NOMO-1 treated with dmso at 0.1 percent for 144 hours (cell line): ENCODE results near the gene TSEN54.
"Not testable (repeated sequence)": the region's sequence is repeated elsewhere in the genome, so short reads cannot be mapped to it uniquely, and the experiment has no call there.

ENCODE experiments used
- DNase-seq: peaks from one replicate; lab custom pipeline; 2025; ENCODE audit not compliant: unreplicated experiment; lab: John Stamatoyannopoulos, UW

The TSEN54 gene

DNA sequence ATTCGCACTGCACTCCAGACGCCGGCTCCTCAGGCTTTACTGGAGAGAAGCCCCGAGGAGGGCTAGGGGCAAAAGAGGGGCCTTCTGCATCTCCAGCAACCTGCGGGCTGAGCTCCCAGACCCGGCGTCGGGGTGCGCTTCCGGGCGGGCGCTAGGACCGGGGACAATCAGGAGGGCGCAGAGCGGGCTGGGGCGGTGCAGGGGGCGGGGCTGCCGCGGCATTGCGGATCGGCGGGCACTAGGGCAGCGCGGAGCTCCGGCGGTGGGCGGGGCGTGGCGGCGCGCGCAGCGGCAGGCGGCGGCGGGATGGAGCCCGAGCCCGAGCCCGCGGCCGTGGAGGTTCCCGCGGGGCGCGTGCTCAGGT is at the start of gene TSEN54:
Gene TSEN54, plus strand, starts transcription at position 274 of the 364 bp plus-strand sequence. Its CDS starts 33 bp downstream, at position 307.
- DNase-seq, result peak; percentile 84

DNA sequence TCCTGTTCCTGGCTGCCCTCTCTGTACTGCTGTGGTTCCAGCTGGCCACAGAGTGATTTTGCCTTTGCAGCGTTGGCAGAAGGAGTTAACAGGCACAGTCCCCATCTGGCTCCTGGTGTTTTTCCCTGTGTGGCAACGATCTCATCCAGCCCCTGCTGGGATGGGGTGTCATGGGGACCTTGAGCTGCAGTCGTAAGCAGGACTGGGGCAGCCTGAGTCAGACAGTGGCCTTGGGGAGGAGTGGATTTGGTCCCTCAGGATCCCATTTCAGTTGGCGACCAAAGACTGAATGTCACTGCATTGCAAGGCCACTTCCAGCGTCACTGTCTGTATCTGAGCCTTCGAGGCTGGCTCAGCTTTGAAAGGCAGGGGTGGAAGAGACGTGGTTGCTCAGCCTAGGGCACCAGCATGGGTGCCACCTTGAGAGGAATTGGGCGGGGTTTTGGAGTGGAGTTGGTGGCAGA is 48.0 kb upstream of the TSEN54 start:
- no peak for DNase-seq

DNA sequence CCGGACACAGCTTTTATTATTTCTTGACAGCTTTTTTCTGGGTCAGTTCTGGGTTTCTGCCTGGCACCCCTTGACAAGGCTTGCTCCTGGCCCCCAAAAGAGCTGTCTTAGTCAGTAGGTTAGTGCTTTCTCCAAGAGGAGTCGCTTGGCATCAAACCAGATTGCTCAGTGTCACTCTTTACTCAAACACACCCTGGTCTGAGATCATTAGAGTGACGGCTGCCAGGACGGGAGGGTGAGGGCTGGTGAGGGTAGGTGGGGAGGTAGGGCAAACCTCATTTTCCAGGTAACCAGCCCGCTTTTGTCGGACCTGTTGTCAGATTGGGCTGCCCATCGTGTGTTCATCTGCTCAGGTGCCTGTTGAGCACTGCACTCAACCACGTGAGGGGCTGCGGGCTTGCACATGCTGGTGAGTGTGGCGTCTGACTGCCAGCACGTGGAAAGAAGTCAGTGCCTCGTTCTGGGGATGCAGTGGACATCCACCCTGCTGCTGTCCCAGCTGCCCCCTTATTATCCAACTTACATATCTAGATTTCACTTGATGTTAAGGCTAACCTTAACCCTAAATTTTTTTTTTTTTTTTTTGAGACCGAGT is 47.5 kb upstream of the TSEN54 start:
- no peak for DNase-seq

DNA sequence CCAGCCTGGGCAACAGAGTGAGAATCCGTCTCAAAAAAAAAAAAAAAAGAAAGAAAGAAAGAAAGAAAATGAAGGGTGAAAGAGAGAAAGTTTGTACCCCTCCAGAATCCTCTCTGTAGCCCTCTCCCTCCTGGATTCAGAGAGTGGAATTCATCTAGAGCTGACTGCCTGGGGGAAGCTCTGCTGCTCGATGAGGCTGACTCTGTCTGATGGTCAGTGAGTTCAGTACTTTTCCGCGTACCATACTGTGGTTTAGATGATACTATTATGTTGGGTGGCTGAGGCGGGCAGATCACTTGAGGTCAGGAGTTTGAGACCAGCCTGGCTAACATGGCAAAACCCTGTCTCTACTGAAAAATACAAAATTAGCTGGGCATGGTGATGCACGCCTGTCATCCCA is 45.1 kb upstream of the TSEN54 start:
- DNase-seq, result no peak

DNA sequence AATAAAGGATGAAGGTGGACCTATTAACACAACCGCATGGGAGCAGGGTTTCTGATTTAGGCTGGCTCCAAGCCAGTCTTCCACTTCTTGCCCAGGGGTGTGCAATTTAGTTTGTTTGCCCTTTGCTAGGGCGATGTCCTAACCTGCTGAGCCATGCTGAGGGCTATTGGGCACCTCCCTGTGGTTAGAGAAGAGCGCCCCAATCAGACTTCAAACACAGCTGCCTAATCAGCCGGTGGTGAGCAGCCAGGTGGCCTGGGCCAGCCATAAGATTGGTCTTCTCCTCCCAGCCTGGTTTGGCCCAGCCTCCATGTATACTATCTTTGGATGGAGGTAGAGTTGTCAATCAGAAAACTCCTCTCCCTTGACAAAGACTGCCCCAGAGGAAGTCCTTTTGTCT is 44.2 kb upstream of the TSEN54 start:
- no peak for DNase-seq

DNA sequence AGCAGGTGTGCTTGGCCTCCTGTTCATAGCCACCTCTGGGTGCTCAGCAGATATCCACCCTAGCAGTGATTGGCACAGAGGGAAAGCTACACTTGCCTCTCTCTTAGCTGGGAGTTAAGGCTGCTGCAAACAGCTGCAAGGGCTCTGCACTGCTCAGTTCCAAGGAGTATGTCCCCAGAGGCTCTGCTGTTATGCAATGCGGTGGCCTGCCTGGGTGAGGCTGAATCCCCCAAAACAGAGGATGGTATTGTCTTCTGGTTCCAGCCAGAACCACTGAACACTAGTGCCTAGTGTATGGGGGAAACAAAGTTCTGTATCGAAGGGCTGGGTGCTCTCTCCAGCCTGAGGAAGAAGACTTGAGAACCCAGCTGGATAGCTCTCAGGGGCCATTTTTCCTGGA is 43.1 kb upstream of the TSEN54 start:
- DNase-seq, result no peak

DNA sequence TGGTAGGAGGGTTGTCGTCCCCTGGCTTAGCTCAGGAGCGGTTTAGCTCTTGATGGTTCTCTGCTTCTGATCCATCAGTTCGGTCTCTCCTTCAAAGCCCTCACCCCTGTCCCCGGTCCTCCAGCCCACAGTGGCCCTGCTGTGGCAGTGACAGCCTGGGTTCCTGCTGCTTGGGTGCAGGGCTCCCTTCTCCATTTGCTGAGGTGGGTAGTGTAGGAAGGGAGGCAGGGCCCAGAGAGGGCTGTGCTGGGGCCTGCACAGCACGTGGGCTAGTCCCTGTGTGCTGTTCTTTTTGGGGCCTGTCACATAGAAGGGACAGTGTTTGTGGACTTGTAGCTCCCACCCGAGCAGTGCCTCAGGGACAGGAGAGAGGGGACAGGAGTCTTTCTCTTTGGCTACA is 41.6 kb upstream of the TSEN54 start:
- no peak for DNase-seq

DNA sequence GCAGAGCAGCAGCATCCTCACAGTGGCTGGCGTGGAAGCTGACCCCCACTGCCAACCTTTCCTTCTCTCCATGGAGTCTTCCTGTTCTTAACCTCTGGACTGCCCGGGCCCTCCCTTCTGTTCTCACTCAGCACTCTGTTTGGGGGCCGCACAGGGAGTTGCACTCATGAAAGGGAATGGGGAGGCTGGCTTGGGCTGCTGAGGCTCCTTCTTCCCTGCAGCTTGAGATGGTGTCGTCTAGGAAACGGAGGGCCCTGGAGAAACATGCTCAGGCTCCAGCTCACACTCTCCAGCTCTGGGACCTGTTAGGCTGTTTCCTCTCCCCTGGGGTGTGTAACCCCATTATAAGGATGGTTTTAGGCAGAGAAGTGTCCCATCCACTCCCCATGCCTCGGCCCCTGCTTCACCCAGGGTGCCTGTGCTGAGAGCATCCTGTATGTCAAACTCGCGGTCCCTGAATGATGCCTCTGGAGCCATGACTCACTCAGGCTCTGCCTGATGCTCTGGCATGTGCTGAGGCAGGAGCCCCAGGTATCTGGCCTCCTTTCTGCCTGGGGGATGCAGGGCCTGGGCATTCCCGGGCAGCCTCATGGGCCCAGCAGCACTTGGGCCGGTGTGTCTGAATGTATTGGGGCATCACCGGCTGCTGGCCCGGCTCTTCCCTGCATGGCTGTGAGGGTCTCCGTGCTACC is 41.0 kb upstream of the TSEN54 start:
- DNase-seq, result no peak

DNA sequence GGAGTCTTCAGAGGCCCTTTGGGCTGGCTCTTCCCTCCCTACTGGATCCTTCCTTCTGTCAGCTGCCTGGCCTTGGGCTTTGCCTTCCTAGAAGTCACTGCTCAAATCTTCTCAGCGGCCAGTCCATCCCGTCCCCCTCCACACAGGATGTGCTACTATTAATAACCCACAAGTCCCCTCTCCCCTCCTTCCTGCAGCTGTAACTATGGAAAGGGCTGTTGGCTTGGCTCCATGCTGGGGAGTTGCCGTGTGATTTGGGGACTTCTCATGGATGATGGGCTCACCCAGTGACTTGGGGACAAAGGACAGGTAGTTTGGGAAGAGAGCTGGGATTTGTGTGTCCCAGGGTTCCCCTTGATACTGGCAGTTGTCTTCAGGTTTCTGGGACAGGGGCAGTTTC is 40.5 kb upstream of the TSEN54 start:
- DNase-seq, result no peak

DNA sequence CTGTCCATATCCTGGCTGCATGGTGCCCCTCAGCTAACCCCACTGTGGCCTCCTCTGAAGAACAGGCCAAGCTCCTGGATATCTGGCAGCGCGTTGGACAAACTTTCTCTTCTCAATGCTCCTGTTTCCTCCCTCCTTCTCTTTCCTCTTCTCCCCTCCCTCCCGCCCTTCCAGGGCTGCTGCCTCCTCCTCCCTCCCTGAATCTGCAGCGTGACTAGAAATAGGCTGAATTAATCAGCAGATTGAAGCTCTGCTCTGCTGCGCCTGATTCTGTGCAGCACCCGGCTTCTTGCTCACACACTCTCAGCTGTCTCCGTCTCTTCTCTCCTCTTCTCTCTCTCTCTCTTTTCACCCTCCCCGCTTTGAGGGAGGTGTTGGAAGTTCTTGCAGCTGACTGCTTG is 40.1 kb upstream of the TSEN54 start:
- no peak for DNase-seq

DNA sequence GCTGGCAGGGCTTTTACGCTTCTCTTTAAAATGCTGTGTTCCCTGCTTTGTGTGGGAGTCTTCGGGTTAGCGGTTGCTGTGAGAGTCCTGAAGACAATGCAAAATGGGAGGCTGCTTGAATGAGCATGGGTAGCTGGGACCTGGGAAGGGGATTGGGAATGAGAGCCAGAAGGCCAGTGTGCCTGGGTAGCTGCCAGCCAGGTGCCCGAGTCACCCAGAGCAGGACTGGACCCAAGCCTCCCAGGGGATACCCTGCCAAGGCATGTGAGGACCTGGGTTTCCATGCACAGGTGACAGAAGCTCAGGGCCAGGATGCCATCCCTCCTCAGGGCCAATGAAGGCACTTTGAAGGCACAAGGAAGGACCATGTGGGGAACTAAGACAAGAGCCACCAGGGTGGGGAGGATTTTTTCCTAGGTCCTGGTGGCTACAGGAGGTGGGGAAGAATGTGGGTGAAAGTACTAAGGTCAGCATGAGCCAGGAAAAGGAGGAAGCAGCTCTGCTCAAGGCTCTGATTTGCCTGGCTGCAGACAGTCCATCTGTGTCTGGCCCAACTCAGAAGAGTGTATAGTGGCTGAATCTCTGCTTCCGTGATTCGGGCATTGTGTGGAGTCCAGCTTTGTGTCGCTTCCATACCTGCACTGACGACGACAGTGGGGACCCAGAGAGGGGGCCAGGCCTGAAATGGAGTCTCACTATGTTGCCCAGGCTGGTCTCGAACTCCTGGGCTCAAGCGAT is 39.4 kb upstream of the TSEN54 start:
- DNase-seq, result no peak

DNA sequence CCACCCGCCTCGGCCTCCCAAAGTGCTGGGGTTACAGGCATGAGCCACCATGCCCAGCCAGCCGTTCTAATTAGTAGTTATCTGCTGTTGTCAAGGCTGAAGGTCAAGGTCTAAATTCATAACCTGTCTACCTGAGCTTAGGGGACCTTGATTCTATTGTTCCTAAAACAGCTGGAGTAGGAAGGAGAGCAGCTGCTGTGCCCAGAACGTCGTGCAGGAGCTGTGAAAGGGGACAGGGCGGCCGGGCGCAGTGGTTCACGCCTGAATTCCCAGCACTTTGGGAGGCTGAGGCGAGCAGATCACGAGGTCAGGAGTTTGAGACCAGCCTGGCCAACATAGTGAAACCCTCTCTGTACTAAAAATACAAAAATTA is 38.9 kb upstream of the TSEN54 start:
- not testable (repeated sequence) for DNase-seq

DNA sequence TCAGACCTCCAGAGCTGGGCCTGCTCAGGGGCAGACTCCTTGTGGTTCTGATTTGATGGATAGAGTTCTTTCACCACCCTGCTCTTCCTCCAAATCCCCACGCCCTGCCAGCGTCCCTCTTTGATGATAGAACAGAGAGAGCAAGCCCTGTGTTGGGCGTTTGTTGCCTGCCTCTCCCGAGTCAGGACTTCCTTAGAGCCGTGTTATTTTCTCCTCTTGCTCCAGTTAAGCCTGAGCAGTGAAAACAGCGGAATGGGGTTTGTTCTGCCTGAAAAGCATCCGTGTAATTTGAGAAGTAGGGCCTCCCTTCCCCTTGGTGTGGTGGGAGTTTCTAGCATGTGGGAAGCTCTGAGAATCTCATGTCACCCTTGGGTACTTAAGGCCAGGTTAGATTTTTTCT is 37.8 kb upstream of the TSEN54 start:
- no peak for DNase-seq

DNA sequence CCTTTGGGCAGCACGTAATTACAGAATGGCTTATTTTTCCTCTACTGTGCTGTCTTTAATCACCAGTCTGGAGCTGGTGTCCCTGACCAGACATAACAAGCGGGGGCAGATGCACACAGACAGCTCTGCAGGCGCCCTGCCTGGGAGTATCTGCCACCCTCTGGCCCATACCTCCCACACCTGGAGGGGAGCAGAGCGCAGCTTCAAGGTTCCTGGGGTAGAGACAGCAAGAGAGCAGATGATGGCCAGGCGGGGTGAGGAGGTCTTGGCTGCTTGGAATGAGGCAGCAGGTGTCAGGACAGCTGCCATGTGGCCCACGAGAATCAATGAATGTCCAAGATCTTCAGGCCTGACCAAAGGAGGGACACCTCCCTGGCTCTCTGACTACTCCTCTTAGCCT is 36.0 kb upstream of the TSEN54 start:
- no peak for DNase-seq

DNA sequence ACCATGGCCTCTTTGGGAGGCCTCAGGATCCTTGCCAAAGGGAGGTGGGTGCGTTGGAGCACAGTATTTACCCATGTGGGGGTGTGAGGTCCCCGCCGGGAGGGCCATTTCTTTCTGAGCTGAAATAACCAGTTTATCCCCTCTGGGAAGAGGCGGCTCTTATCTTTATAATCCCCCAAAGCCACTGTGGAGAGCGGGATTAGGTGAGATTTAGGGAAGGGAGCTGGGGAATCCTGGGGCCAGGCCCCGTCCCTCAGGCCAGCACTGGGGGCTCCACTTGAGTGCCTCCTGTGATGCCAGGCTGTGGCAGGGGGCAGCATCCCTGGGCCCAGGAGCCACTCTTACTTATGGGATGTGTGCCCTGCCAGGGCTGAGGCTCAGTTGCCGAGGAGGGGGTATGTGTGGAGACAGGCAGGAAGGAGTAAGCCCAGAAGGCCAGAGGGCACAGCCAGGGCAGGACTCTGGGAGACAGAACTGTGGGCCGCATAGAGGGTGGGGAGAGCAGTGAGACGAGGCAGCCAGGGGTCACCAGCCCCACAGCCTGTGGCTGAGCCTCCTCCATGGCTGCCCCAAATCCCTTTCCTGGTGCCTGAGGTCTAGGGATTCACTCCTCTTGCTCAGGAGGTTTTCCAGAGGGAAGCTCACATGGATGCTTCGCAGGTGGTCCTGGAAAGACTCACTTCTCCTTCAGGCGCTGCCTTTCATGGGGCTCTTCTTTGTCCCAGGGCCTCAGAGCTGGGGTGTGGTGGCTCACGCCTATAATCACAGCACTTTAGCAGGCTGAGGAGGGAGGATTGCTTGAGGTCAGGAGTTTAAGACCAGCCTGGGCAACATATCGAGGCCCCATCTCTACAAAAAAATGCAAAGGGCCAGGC is 34.9 kb upstream of the TSEN54 start:
- no peak for DNase-seq

DNA sequence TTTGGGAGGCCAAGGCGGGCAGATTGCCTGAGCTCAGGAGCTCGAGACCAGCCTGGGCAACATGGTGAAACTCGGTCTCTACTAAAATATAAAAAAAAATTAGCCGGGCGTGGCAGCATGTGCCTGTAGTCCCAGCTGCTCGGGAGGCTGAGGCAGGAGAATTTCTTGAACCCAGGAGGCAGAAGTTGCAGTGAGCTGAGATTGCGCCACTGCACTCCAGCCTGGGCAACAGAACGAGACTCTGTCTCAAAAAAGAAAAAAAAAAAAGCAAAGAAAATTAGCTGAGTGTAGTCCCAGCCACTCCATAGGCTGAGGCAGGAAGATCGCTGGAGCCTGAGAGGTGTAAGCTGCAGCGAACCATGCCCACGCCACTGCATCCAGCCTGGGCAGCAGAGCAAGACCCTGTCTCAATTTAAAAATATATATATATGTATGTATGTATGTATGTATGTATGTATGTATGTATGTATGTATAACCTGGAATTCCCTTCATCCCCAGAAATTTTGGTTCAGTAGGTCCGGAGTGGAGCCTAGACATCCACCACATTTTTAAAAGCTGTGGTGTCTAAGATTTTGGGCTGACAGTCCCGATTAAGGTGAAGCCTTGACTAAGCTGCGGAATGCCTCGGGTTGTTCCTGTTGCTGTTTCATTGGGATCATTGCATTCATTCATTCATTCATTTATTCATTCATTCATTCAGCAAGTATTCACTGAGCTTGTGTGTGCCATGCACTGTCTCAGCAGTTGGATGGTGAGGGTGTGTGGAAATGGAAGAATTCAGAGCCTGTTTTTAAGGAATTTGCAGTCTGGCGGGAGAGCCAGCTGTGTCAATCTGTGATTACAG is 34.0 kb upstream of the TSEN54 start:
- DNase-seq, result no peak

DNA sequence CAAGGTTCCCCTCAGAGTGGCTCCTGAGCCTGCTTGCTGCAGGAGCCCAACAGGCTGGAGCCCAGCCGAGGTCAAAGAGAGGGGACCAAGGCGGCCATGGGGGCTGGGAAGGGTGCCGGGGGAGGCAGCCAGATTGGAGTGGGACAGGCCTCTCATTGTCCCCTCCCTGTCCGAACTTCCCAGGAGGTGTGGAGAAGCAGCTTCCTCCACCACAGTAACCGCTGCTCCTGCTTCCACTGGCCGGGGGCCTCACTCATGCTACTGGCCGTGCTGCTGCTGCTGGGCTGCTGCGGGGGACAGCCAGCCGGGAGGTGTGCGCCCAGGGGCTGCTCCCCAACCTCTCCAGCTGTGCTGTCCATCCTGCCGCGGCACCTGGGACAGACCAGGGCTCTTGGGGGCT is 30.6 kb upstream of the TSEN54 start:
- DNase-seq, result no peak

DNA sequence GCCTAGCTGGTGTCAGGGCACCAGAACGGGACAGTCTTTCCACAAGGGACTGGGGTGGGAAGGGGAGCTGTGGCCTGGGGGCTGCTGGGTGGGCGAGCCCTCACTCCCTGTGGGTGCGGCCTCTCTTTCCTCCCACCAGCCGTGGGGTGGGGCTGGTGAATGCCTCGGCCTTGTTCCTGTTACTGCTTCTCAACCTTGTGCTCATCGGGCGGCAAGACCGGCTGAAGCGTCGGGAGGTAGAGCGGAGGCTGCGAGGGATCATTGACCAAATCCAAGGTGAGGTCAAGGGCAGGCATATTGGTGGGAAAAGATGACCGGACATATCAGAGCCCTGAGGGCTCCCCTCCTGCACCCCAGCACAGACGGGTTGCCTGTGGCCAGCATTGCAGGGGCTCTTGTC is 30.2 kb upstream of the TSEN54 start:
- DNase-seq, result no peak

DNA sequence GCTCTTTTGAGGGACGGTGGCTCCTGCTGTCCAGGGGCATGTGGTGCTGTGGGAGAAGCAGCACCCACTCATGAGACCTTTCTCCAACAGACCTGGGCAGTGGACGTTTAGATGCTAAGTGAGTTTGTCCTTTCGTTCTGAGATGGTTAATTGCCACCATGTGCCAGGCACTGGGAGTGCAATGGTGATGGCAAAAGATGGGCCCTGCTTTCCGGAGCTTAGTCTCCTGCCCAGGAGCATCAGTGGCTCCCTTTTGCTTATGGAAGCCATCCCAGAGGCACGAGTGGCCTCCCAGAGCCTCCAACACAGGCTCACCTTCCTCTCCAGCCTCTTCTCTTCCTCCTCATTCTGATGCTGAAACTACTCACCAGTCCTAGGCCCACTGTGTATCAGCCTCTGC is 29.4 kb upstream of the TSEN54 start:
- DNase-seq, result no peak

DNA sequence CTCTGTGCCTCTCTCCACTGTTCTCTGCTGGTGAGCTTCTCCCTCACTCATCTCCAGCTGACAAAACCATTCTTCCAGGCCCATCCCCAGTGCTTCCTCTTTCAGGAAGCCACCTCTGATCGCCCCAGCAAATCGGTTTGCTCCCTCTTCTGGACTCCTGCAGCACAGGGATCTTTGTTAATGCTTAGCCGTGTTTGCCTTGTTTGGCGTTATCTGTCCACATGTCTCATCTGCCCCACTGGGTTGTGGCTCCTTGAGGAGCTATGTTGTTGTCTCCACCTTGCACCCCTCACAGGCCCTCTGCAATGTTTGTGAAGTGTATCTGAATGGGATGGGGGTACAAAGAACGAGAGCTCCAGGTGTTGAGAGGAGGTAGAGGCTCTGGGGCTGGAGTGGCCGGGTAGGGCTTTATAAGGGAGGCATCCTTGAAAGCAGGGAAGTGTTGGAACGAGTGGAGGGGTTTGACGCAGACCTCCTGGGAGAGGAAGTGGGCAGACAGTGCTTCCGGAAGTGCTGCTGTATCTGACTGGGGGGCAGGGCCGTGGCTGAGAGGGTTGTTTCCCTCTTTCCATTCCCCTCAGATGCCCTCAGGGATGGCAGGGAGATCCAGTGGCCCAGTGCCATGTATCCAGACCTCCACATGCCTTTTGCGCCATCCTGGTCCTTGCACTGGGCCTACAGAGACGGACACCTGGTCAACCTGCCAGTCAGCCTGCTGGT is 28.8 kb upstream of the TSEN54 start:
- DNase-seq, result peak; percentile 80
